B cell (primary cell): ENCODE measurements around the gene EIF1AX. TPM values are rescaled to one million over a fixed set of nuclear protein-coding genes. Genes with fewer than 3 reads are reported as not detected.

Experiments used
- ATAC-seq: fragments of 200-7000 bp; cut with Tn5 transposase; one replicate; pipeline ENCODE4 v1.10.0; 2021; ENCODE audit warnings: low read depth, mild to moderate bottlenecking, moderate number of reproducible peaks, moderate library complexity
- CTCF ChIA-PET: fragments of 350-600 bp; sonication (Branson Sonifier 250); formaldehyde crosslinking; loops from one replicate; lab custom pipeline; 2021; ENCODE audit warnings: antibody characterized with exemption, inconsistent platforms; lab: Charles Lee
- POLR2A ChIA-PET: fragments of 350-600 bp; sonication (Branson Sonifier 250); formaldehyde crosslinking; loops from one replicate; lab custom pipeline; 2021; ENCODE audit warnings: antibody characterized with exemption; lab: Charles Lee
- DNase-seq: peaks from one replicate; pipeline ENCODE4 v3.0.0; 2013
- H2AFZ ChIP-seq: 2 replicates; pipeline ENCODE4 v1.6.1; 2012; ENCODE audit warnings: mild to moderate bottlenecking, low read depth, low read length; ENCODE audit not compliant: insufficient read depth, poor library complexity, severe bottlenecking
- H3K27ac ChIP-seq, 2 donors: 1 replicate in 1 of 2; 2 replicates in 1 of 2; pipeline ENCODE4 v1.5.1; 2012 to 2013; ENCODE audit warnings: low read length in 2 of 2, mild to moderate bottlenecking in 2 of 2, moderate library complexity in 1 of 2
- H3K27me3 ChIP-seq, 4 experiments: fragments of 200-600 bp in 1 of 4; sonication (generic) in 1 of 4; replicated peaks in 1 of 4; 1 replicate in 2 of 4; 2 replicates in 2 of 4; pipeline versions ENCODE4 v1.6.1 to v1.7.0; 2013 to 2016; ENCODE audit warnings: low read length in 3 of 4, mild to moderate bottlenecking in 2 of 4, mixed read lengths in 1 of 4, moderate library complexity in 1 of 4; ENCODE audit not compliant: insufficient read depth in 4 of 4, control insufficient read depth in 3 of 4; ENCODE audit errors: control extremely low read depth in 1 of 4
- H3K36me3 ChIP-seq, 2 experiments: replicated peaks in 1 of 2; 1 replicate in 1 of 2; 2 replicates in 1 of 2; pipeline versions ENCODE4 v1.6.1 to v1.7.1; 2013; ENCODE audit warnings: low read length in 1 of 2; ENCODE audit not compliant: insufficient read depth in 2 of 2, control insufficient read depth in 1 of 2; ENCODE audit errors: control extremely low read depth in 1 of 2, extremely low read depth in 1 of 2
- H3K4me1 ChIP-seq, 2 donors: fragments of 200-600 bp in 1 of 2; sonication (generic) in 1 of 2; 1 replicate in 1 of 2; 2 replicates in 1 of 2; pipeline versions ENCODE4 v1.5.1 to v1.6.1; 2013 to 2017; ENCODE audit warnings: low read length in 2 of 2; ENCODE audit not compliant: control insufficient read depth in 2 of 2, insufficient read depth in 2 of 2
- H3K4me2 ChIP-seq: replicated peaks from 2 replicates; pipeline ENCODE3; 2012; ENCODE audit warnings: mild to moderate bottlenecking, low read depth, low read length; ENCODE audit not compliant: poor library complexity, severe bottlenecking
- H3K4me3 ChIP-seq, 5 experiments: fragments of 200-600 bp in 1 of 5; sonication (generic) in 1 of 5; 1 replicate in 3 of 5; 2 replicates in 2 of 5; pipeline versions ENCODE4 v1.5.1 to v1.7.0; 2011 to 2016; ENCODE audit warnings: low read length in 4 of 5, mild to moderate bottlenecking in 4 of 5, low read depth in 2 of 5, control low read depth in 1 of 5, moderate library complexity in 1 of 5; ENCODE audit not compliant: insufficient read depth in 1 of 5; ENCODE audit errors: control extremely low read depth in 1 of 5, extremely low read depth in 1 of 5
- H3K79me2 ChIP-seq: fragments of 200-600 bp; sonication (generic); one replicate; pipeline ENCODE4 v1.6.0; 2016; ENCODE audit warnings: low read length; ENCODE audit not compliant: control insufficient read depth, insufficient read depth
- H3K9ac ChIP-seq: fragments of 200-600 bp; sonication (generic); 2 replicates; pipeline ENCODE4 v1.6.1; 2017; ENCODE audit warnings: mild to moderate bottlenecking, low read length, moderate library complexity
- H3K9me3 ChIP-seq, 3 donors: one replicate each; pipeline versions ENCODE4 v1.6.1 to v1.7.1; 2013; ENCODE audit warnings: low read length in 2 of 3; ENCODE audit not compliant: control insufficient read depth in 2 of 3, insufficient read depth in 1 of 3; ENCODE audit errors: control extremely low read depth in 1 of 3
- H4K20me1 ChIP-seq: 2 replicates; pipeline ENCODE4 v1.6.0; 2012; ENCODE audit warnings: mild to moderate bottlenecking, low read length; ENCODE audit not compliant: insufficient read depth, control insufficient read depth, poor library complexity, severe bottlenecking
- H3K27ac Mint-ChIP-seq: one replicate; pipeline ENCODE4 v1.8.0; 2021; ENCODE audit warnings: mixed read lengths
- H3K27me3 Mint-ChIP-seq: one replicate; pipeline ENCODE4 v1.8.0; 2021; ENCODE audit warnings: mixed read lengths
- H3K4me1 Mint-ChIP-seq: one replicate; pipeline ENCODE4 v1.8.0; 2021; ENCODE audit warnings: mixed read lengths
- H3K4me3 Mint-ChIP-seq: one replicate; pipeline ENCODE4 v1.8.0; 2021; ENCODE audit warnings: mixed read lengths
- H3K9me3 Mint-ChIP-seq: one replicate; pipeline ENCODE4 v1.8.0; 2022; ENCODE audit warnings: mixed read lengths; ENCODE audit not compliant: insufficient read depth
- CTCF ChIP-seq: fragments of 200-600 bp; IDR thresholded peaks from one replicate; pipeline ENCODE4 v1.8.0; 2022; ENCODE audit warnings: antibody characterized with exemption, mild to moderate bottlenecking
- EZH2 ChIP-seq: IDR thresholded peaks from 2 replicates; pipeline ENCODE4 v1.6.1; 2012; ENCODE audit warnings: borderline replicate concordance, low read depth, mild to moderate bottlenecking, moderate library complexity, low read length; ENCODE audit not compliant: insufficient read depth, poor library complexity, severe bottlenecking
- WGBS: methylation state at CpG from one replicate; pipeline ENCODE4 v1.1.5; 2013; ENCODE audit warnings: missing lambda C conversion rate; ENCODE audit not compliant: insufficient coverage; 5-methylcytosine and 5-hydroxymethylcytosine counted together
- intact Hi-C: fragments of 100-400 bp; cut with micrococcal nuclease; formaldehyde crosslinking; loops from one replicate; pipeline ENCODE4 v1.10.0; 2022
- polyA plus RNA-seq: library from polyadenylated mRNA; depleted of rRNA; stranded (reverse); fragments of >200 nt; gene quantifications from 2 replicates; pipeline ENCODE4 v1.2.3, GENCODE V29; 2012
- total RNA-seq, 2 donors: library from RNA; stranded (reverse); fragments of 120-200 nt in 1 of 2; gene quantifications; 1 replicate in 1 of 2; 2 replicates in 1 of 2; pipeline versions ENCODE4 v1.2.3 to v1.2.4, GENCODE V29; 2013 to 2022

The EIF1AX gene
- total and polyA plus RNA-seq, 2 donors (not counting 1 experiment from before 2014, with no cell fraction given) = 15.6 to 39.3 TPM

- Histone ChIP-seq H3K9ac (no peak overlapping the region), H4K20me1 (no peaks in the 10 kb centered on the region), H3K79me2 (no peaks in the 10 kb centered on the region), H3K27ac (no peak overlapping the region), H3K4me1 (no peaks in the 10 kb centered on the region), H3K4me3 (no peak overlapping the region), H2AFZ (no peak overlapping the region), H3K9me3 (no peaks in the 10 kb centered on the region), H3K4me2 (no peak overlapping the region), H3K36me3 (peaks cover 3 to 40% of the 10 kb centered on the region in 2 experiments), H3K27me3 (no peaks in the 10 kb centered on the region)
- Mint-ChIP-seq H3K27me3 (no peaks in the 10 kb centered on the region), H3K4me1 (peaks cover 2% of the 10 kb centered on the region), H3K4me3 (no peak overlapping the region), H3K27ac (no peak overlapping the region), H3K9me3 (no peaks in the 10 kb centered on the region)
- no peak for ATAC-seq
- ChIA-PET POLR2A (no interaction called here), CTCF (no interaction called here)
- intact Hi-C loops = no loop called here
- DNase-seq = no peak
- no peak for TF ChIP-seq EZH2
- no peak for TF ChIP-seq CTCF
- WGBS = 100% methylated on average over 2 of the region's 4 CpGs
These were observed 18.3 kb upstream of the EIF1AX start for GRCh38 chrX:20159797-20160385.

DNA sequence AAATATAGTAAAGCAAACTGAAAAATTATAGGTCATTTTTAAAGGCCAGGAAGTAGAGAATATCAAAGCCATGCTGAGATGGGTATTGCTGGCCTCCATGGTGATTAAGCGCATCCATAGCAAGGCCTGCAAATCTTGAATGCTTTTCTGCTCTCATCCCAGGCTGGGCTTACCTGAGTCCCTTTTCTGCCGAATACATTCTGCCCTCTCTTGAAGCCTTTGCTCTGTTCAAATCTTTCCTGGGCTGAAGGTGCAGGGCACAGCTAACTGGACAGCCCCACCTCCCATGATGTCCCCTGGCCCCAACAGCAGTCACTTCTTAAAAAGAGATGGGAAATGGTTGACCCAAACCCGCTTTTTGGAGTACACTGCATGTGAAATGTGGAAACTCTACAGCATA is 10.1 kb upstream of the EIF1AX start:
- peaks cover 0 to 3% of the 10 kb centered on the region in 2 donors for H3K4me1 ChIP-seq
- H3K4me3 Mint-ChIP-seq = no peak overlapping the region
- no peak overlapping the region for H3K4me3 ChIP-seq
- no CpG with 5 or more reads among the region's 3 CpGs for WGBS
- no peaks in the 10 kb centered on the region for H3K4me1 Mint-ChIP-seq
- no peaks in the 10 kb centered on the region for H3K9me3 Mint-ChIP-seq
- H3K27me3 Mint-ChIP-seq = no peaks in the 10 kb centered on the region
- no peak overlapping the region for H3K9ac ChIP-seq
- no peak overlapping the region for H3K4me2 ChIP-seq
- H3K27ac Mint-ChIP-seq = no peak overlapping the region
- no peak overlapping the region for H3K27ac ChIP-seq
- no peaks in the 10 kb centered on the region for H4K20me1 ChIP-seq
- ATAC-seq (no peak), DNase-seq (no peak)
- intact Hi-C loops = no loop called here
- TF ChIP-seq EZH2 (no peak), CTCF (no peak)
- CTCF ChIA-PET = no interaction called here
- POLR2A ChIA-PET = no interaction called here
- no peak overlapping the region for H2AFZ ChIP-seq
- H3K27me3 ChIP-seq = no peaks in the 10 kb centered on the region
- peaks cover 0 to 36% of the 10 kb centered on the region in 2 experiments for H3K36me3 ChIP-seq
- no peaks in the 10 kb centered on the region for H3K79me2 ChIP-seq
- no peaks in the 10 kb centered on the region for H3K9me3 ChIP-seq
